A673 (cell line): ENCODE measurements around the gene SATB1. TPM values are rescaled to one million over a fixed set of nuclear protein-coding genes. Genes with fewer than 3 reads are reported as not detected.

Source experiments
- BruUV-seq: library from RNA; stranded (reverse); fragments of 400-500 nt; replicated peaks from 2 replicates; lab custom pipeline; 2021; lab: Mats Ljungman, UMichigan
- CTCF ChIA-PET: fragments of 300-600 bp; sonication (Branson Sonifier 250); formaldehyde crosslinking; loops from one replicate; lab custom pipeline; 2022; ENCODE audit warnings: antibody characterized with exemption; lab: Charles Lee
- POLR2A ChIA-PET: fragments of 300-600 bp; sonication (Branson Sonifier 250); formaldehyde crosslinking; loops from one replicate; lab custom pipeline; 2022; ENCODE audit warnings: antibody characterized with exemption; ENCODE audit not compliant: low non-redundant PET; lab: Charles Lee
- DNase-seq: peaks from one replicate; pipeline ENCODE4 v3.0.0-alpha.2; 2015; ENCODE audit warnings: low spot score
- H3K27ac ChIP-seq: fragments of 200-600 bp; sonication (generic); 2 replicates; pipeline ENCODE4 v1.5.1; 2016; ENCODE audit warnings: mixed run types, low read depth, mild to moderate bottlenecking, mixed read lengths, antibody characterized with exemption, low read length; ENCODE audit not compliant: poor library complexity, severe bottlenecking
- H3K27me3 ChIP-seq: fragments of 200-600 bp; sonication (generic); replicated peaks from 2 replicates; pipeline ENCODE4 v1.6.1; 2017; ENCODE audit warnings: mixed run types, low read depth, mild to moderate bottlenecking, mixed read lengths, antibody characterized with exemption, low read length; ENCODE audit not compliant: insufficient read depth, poor library complexity
- H3K36me3 ChIP-seq: fragments of 200-600 bp; sonication (generic); 2 replicates; pipeline ENCODE4 v1.6.1; 2016; ENCODE audit warnings: mixed run types, mild to moderate bottlenecking, mixed read lengths, antibody characterized with exemption, low read length; ENCODE audit not compliant: insufficient read depth, poor library complexity, severe bottlenecking
- H3K4me1 ChIP-seq: fragments of 200-600 bp; sonication (generic); 2 replicates; pipeline ENCODE4 v1.6.1; 2017; ENCODE audit warnings: mixed run types, mild to moderate bottlenecking, mixed read lengths, antibody characterized with exemption, low read length; ENCODE audit not compliant: insufficient read depth, poor library complexity, severe bottlenecking
- H3K4me3 ChIP-seq: fragments of 200-600 bp; sonication (generic); 2 replicates; pipeline ENCODE4 v1.5.1; 2016; ENCODE audit warnings: low read depth, mixed run types, mild to moderate bottlenecking, mixed read lengths, low read length; ENCODE audit not compliant: poor library complexity, severe bottlenecking
- H3K9me3 ChIP-seq: fragments of 200-600 bp; sonication (generic); 2 replicates; pipeline ENCODE4 v1.6.1; 2016; ENCODE audit warnings: mixed run types, low read depth, mild to moderate bottlenecking, mixed read lengths, antibody characterized with exemption, low read length; ENCODE audit not compliant: poor library complexity, severe bottlenecking
- EZH2 ChIP-seq: fragments of 200-600 bp; sonication (generic); IDR thresholded peaks from 2 replicates; pipeline ENCODE4 v1.6.1; 2017; ENCODE audit warnings: borderline replicate concordance, low read depth, mild to moderate bottlenecking, mixed read lengths, antibody characterized with exemption, low read length; ENCODE audit not compliant: poor library complexity, severe bottlenecking
- intact Hi-C: fragments of 100-400 bp; cut with micrococcal nuclease; formaldehyde crosslinking; loops from one replicate; pipeline ENCODE4 v1.10.0; 2022; ENCODE audit not compliant: unreplicated experiment
- total RNA-seq: library from RNA; stranded (reverse); gene quantifications from 2 replicates; pipeline ENCODE4 v1.2.3, GENCODE V29; 2021
- TF ChIP-seq, protein P1 (sequence below): fragments of 300-800, 200-600 bp; sonication (generic); conservative IDR thresholded peaks from 2 replicates; pipeline ENCODE4 v1.5.1; 2017; ENCODE audit warnings: low read depth, mild to moderate bottlenecking, antibody characterized with exemption, low read length, moderate library complexity, mixed read lengths

Gene SATB1
- total RNA-seq, 1 experiment from 2014 or later: 5.9 TPM

DNA sequence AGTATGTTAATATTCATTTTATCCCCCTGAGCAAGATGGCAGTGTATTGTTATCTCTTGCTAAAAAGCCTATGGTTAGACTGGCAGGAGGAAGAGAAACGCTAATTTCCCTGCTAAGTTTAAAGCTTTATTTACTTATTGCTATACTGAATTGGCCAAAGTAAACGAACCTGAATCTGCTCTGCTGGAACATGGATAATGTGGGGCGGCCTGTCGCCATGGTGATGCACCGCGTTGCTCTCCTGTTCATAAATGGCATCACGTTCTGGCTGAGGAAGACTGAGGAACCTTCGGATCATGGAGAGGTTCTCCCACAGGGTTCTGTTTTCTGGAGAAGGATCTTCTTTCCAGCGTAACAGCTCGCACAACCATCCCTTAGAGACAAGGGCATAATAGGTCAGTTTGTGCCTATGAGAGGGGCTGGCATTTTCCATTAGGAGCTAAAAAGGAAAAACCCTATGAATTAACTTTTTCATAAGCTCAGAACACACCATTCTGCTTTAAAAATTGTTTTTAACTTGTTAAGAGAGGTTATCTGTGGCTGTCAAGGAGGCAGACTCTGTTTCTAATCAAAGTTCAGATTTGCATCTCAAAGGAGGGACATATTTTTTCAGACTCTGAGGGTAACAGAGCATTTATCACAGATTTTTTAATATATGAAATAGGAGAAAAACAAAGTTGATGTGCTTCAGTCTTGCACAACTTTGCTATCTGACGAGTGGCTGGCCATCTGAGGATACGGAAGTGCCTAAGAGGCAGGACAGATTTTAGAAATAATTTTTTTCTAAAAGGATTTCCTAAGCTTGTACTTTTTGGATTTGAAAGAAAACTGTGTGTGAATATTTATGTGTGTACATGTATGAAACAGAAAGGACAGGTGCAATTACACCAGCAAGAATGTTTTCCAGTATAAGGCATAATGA is 73.1 kb downstream of the SATB1 start:
- TF ChIP-seq, protein P1, sequence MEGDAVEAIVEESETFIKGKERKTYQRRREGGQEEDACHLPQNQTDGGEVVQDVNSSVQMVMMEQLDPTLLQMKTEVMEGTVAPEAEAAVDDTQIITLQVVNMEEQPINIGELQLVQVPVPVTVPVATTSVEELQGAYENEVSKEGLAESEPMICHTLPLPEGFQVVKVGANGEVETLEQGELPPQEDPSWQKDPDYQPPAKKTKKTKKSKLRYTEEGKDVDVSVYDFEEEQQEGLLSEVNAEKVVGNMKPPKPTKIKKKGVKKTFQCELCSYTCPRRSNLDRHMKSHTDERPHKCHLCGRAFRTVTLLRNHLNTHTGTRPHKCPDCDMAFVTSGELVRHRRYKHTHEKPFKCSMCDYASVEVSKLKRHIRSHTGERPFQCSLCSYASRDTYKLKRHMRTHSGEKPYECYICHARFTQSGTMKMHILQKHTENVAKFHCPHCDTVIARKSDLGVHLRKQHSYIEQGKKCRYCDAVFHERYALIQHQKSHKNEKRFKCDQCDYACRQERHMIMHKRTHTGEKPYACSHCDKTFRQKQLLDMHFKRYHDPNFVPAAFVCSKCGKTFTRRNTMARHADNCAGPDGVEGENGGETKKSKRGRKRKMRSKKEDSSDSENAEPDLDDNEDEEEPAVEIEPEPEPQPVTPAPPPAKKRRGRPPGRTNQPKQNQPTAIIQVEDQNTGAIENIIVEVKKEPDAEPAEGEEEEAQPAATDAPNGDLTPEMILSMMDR: no peak
- TF ChIP-seq EZH2: no peak
- H3K27ac ChIP-seq: no peak overlapping the region
- DNase-seq: no peak
- no peaks in the 10 kb centered on the region for H3K36me3 ChIP-seq
- ChIA-PET CTCF (no interaction called here), POLR2A (no interaction called here)
- H3K4me1 ChIP-seq: no peaks in the 10 kb centered on the region
- H3K4me3 ChIP-seq: no peak overlapping the region
- BruUV-seq: no TSS peak
- no peaks in the 10 kb centered on the region for H3K27me3 ChIP-seq
- H3K9me3 ChIP-seq: no peaks in the 10 kb centered on the region
- intact Hi-C loops: no loop called here

DNA sequence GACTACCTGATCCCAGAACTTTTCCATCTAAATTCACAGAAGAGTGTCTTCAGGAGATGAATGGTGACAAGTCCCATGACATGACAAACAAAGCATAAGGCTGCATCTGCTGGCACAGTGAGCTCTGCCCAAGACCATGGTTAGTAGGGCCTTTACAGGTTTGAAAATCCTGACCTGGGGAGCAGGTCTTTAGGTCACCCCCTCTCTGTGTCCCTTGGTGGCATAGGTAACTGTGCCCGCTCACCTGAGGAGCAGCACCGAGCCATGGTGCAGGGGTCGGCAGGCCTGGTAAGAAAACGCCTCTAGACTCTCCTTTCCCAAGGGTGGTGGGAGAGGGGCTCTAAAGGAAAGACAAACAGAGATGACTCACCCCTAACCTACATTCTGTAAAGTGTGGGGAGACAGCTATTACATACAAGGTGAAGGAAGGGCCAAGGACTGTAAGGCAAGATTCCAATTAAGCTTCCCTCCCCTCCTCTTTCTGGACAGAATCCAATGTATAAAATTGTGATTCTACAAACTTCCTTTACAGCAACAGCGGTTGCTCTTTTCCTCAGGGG is 74.0 kb downstream of the SATB1 start:
- BruUV-seq: no TSS peak
- Histone ChIP-seq H3K27me3 (no peaks in the 10 kb centered on the region), H3K4me3 (no peak overlapping the region), H3K36me3 (no peaks in the 10 kb centered on the region), H3K4me1 (no peaks in the 10 kb centered on the region), H3K27ac (no peak overlapping the region), H3K9me3 (no peaks in the 10 kb centered on the region)
- intact Hi-C loops: no loop called here
- no peak for TF ChIP-seq EZH2
- TF ChIP-seq, protein P1: no peak
- CTCF ChIA-PET: no interaction called here
- DNase-seq: no peak
- POLR2A ChIA-PET: no interaction called here

DNA sequence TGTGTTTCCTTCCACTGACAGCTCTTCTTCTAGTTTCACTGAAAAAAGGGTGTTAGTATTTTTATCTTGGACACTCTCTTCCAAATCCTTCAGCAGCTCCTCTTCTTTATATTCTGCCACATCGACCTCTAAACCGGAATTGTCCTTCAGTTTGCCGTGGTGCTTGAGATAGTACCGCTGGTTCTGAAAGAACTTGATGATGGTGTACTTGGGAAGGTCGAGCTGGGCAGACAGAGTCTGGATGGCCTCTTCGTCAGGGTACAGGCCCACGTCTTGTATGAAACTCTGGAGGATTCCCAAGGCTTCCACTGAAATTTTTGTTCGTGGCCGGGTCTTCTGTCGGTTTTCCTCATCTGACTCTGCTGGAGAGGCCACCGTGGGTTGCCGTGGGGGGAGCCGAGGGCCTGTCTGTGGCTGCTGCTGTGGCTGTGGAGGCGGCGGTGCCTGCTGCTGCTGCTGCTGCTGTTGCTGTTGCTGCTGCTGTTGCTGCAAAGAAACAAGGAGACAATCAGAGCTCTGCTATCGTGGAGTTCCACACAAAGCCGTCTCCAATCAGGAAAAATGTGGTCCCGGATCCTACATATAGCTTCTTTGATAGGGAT is 75.8 kb downstream of the SATB1 start:
- no peak overlapping the region for H3K27ac ChIP-seq
- H3K27me3 ChIP-seq: no peaks in the 10 kb centered on the region
- TF ChIP-seq, protein P1: no peak
- no peak for TF ChIP-seq EZH2
- BruUV-seq: no TSS peak
- H3K4me1 ChIP-seq: no peaks in the 10 kb centered on the region
- DNase-seq: no peak
- H3K4me3 ChIP-seq: no peak overlapping the region
- intact Hi-C loops: no loop called here
- no peaks in the 10 kb centered on the region for H3K9me3 ChIP-seq
- CTCF ChIA-PET: no interaction called here
- POLR2A ChIA-PET: no interaction called here
- H3K36me3 ChIP-seq: no peaks in the 10 kb centered on the region
